PFSK-1 (cell line): Measurements from ENCODE around the gene PPFIA1.

Experiments
- FOXP2 ChIP-seq: optimal IDR thresholded peaks from 2 replicates; pipeline ENCODE3; 2011; ENCODE audit warnings: borderline replicate concordance, control low read depth, inconsistent platforms; ENCODE audit not compliant: insufficient read depth; ENCODE audit errors: extremely low read length, extremely low read depth
- POLR2AphosphoS5 ChIP-seq: IDR thresholded peaks from 2 replicates; pipeline ENCODE4 v1.6.1; 2012; ENCODE audit warnings: low read depth, mild to moderate bottlenecking, control low read depth, low read length, moderate library complexity
- SIN3A ChIP-seq: IDR thresholded peaks from 2 replicates; pipeline ENCODE4 v1.6.1; 2012; ENCODE audit warnings: mild to moderate bottlenecking, low read length, moderate library complexity, borderline replicate concordance; ENCODE audit not compliant: insufficient read depth
- TAF1 ChIP-seq: IDR thresholded peaks from 2 replicates; pipeline ENCODE4 v1.6.1; 2012; ENCODE audit warnings: low read length, control low read depth, borderline replicate concordance; ENCODE audit not compliant: insufficient read depth
- TF ChIP-seq, protein P1 (sequence below), 2 experiments: IDR thresholded peaks; 2 replicates each; pipeline versions ENCODE4 v1.6.1 to v1.8.0; 2011 to 2012; ENCODE audit warnings: low read depth in 2 of 2, low read length in 2 of 2, control low read depth in 1 of 2, inconsistent platforms in 1 of 2, mild to moderate bottlenecking in 1 of 2, moderate library complexity in 1 of 2; ENCODE audit not compliant: insufficient read depth in 1 of 2

PPFIA1 gene

GRCh38 chr11:70251659-70252321 is 18.7 kb upstream of the PPFIA1 start:
- TF ChIP-seq TAF1, result no peak
- TF ChIP-seq FOXP2, result no peak
- TF ChIP-seq SIN3A, result no peak
- no peak for TF ChIP-seq POLR2AphosphoS5
- TF ChIP-seq, protein P1, sequence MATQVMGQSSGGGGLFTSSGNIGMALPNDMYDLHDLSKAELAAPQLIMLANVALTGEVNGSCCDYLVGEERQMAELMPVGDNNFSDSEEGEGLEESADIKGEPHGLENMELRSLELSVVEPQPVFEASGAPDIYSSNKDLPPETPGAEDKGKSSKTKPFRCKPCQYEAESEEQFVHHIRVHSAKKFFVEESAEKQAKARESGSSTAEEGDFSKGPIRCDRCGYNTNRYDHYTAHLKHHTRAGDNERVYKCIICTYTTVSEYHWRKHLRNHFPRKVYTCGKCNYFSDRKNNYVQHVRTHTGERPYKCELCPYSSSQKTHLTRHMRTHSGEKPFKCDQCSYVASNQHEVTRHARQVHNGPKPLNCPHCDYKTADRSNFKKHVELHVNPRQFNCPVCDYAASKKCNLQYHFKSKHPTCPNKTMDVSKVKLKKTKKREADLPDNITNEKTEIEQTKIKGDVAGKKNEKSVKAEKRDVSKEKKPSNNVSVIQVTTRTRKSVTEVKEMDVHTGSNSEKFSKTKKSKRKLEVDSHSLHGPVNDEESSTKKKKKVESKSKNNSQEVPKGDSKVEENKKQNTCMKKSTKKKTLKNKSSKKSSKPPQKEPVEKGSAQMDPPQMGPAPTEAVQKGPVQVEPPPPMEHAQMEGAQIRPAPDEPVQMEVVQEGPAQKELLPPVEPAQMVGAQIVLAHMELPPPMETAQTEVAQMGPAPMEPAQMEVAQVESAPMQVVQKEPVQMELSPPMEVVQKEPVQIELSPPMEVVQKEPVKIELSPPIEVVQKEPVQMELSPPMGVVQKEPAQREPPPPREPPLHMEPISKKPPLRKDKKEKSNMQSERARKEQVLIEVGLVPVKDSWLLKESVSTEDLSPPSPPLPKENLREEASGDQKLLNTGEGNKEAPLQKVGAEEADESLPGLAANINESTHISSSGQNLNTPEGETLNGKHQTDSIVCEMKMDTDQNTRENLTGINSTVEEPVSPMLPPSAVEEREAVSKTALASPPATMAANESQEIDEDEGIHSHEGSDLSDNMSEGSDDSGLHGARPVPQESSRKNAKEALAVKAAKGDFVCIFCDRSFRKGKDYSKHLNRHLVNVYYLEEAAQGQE (IDR thresholded peaks at IDR 0.05; ENCODE audit: insufficient read depth in 1 of 2, low read depth in 2 of 2, low read length in 2 of 2), result no peak

- TF ChIP-seq FOXP2, result no peak
- TF ChIP-seq POLR2AphosphoS5, result no peak
- TF ChIP-seq SIN3A, result no peak
- TF ChIP-seq TAF1, result no peak
- TF ChIP-seq, protein P1 (IDR thresholded peaks at IDR 0.05; ENCODE audit: insufficient read depth in 1 of 2, low read depth in 2 of 2, low read length in 2 of 2), result no peak
Measured at GRCh38 chr11:70252844-70253243, 17.6 kb upstream of the PPFIA1 start.

GRCh38 chr11:70255477-70256116 is 14.9 kb upstream of the PPFIA1 start:
- TF ChIP-seq POLR2AphosphoS5 (no peak), SIN3A (no peak), FOXP2 (no peak), TAF1 (no peak)
- TF ChIP-seq, protein P1 (IDR thresholded peaks at IDR 0.05; ENCODE audit: insufficient read depth in 1 of 2, low read depth in 2 of 2, low read length in 2 of 2), result no peak

- TF ChIP-seq SIN3A, result no peak
- TF ChIP-seq, protein P1 (IDR thresholded peaks at IDR 0.05; ENCODE audit: insufficient read depth in 1 of 2, low read depth in 2 of 2, low read length in 2 of 2), result no peak
- TF ChIP-seq POLR2AphosphoS5, result no peak
- TF ChIP-seq TAF1, result no peak
- TF ChIP-seq FOXP2, result no peak
Measured at GRCh38 chr11:70262951-70263350, 7.5 kb upstream of the PPFIA1 start.
